ENCODE data around the gene CCDC39.

Gene CCDC39

DNA sequence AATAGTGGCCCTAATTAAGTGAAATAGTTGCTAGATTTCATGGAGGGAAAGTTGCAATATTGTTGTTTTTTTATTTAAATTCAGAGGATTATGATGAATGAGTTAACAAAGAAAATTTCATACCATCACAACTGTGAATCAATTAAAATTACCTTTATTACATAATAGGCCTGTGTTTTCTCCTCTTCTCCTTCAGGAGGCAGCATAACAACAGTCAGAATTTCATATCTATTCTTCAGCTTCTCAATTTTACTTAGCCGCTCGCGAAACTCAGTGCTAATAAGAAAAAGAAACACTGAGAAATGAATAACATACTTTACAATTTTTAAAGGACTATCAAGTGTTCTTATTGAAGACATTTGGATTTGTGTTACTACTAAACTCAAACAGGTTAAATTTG lies 48.0 kb downstream of the CCDC39 start:
- Histone ChIP-seq H4K20me1 (ENCODE audit: insufficient read depth) (no peaks in the 10 kb centered on the region), H2AFZ (ENCODE audit: low read depth) (no peak overlapping the region), H3K36me3 (ENCODE audit: insufficient read depth) (no peaks in the 10 kb centered on the region), H3K79me2 (ENCODE audit: insufficient read depth, low read depth) (no peaks in the 10 kb centered on the region), H3K4me3 (IDR thresholded peaks at IDR 0.05; ENCODE audit: insufficient read depth, low read depth, low read length) (no peak overlapping the region), H3K4me2 (no peak overlapping the region), H3K27ac (no peak overlapping the region), H3K27me3 (ENCODE audit: insufficient read depth, low read depth) (no peaks in the 10 kb centered on the region), H3K4me1 (ENCODE audit: low read depth, poor library complexity, severe bottlenecking) (peaks cover 3% of the 10 kb centered on the region), H3K9ac (no peak overlapping the region)
- TF ChIP-seq, protein P1, sequence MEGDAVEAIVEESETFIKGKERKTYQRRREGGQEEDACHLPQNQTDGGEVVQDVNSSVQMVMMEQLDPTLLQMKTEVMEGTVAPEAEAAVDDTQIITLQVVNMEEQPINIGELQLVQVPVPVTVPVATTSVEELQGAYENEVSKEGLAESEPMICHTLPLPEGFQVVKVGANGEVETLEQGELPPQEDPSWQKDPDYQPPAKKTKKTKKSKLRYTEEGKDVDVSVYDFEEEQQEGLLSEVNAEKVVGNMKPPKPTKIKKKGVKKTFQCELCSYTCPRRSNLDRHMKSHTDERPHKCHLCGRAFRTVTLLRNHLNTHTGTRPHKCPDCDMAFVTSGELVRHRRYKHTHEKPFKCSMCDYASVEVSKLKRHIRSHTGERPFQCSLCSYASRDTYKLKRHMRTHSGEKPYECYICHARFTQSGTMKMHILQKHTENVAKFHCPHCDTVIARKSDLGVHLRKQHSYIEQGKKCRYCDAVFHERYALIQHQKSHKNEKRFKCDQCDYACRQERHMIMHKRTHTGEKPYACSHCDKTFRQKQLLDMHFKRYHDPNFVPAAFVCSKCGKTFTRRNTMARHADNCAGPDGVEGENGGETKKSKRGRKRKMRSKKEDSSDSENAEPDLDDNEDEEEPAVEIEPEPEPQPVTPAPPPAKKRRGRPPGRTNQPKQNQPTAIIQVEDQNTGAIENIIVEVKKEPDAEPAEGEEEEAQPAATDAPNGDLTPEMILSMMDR (conservative IDR thresholded peaks at IDR 0.05; ENCODE audit: low read depth, low read length) = no peak; the same call in 1 of the 2 replicates

DNA sequence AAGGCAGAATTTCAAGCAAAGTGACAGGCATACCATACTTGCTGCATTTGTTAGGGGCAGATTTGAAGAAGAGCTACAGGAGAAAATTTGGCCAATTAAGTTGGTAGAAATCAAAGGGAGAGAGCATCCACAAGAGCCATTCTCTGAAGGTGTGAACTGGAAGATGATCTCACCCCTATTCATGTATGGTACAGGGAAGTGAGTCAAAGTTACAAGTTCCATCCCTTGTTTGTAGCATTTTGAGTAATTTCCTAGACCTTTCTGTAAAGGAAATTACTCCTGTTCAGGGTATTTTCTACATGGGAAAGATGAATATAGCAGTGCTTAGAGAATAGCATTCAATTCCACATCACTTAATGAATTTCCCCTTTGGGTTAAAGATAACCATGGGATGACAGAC lies 48.9 kb downstream of the CCDC39 start:
- no peak overlapping the region for H3K4me3 ChIP-seq (IDR thresholded peaks at IDR 0.05; ENCODE audit: insufficient read depth, low read depth, low read length)
- no peaks in the 10 kb centered on the region for H4K20me1 ChIP-seq (ENCODE audit: insufficient read depth)
- H3K4me2 ChIP-seq = no peak overlapping the region
- no peak overlapping the region for H3K27ac ChIP-seq
- H3K4me1 ChIP-seq (ENCODE audit: low read depth, poor library complexity, severe bottlenecking) = peaks cover 3% of the 10 kb centered on the region
- no peaks in the 10 kb centered on the region for H3K36me3 ChIP-seq (ENCODE audit: insufficient read depth)
- no peak overlapping the region for H3K9ac ChIP-seq
- TF ChIP-seq, protein P1 (conservative IDR thresholded peaks at IDR 0.05; ENCODE audit: low read depth, low read length) = no peak
- H3K79me2 ChIP-seq (ENCODE audit: insufficient read depth, low read depth) = no peaks in the 10 kb centered on the region
- H2AFZ ChIP-seq (ENCODE audit: low read depth) = no peak overlapping the region
- H3K27me3 ChIP-seq (ENCODE audit: insufficient read depth, low read depth) = no peaks in the 10 kb centered on the region

DNA sequence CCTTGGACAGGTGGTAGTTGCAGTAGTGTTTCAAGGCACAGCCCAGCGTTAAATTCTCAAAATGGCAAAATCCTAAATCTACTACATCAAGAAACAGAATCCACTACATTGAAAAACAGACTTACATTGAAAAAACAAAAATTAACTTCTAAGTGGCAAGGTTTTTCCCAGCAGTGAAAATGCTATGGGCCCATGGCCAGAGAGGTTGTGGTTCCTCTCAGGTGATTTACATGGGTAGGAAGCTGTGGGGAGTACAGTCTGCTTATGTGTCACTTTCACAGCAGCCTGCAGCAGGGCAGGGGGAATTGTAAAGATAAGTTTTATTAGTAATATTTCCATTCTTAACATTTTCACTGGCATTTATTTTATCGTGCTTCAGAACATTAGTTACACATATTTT lies 52.4 kb downstream of the CCDC39 start:
- H3K27me3 ChIP-seq (ENCODE audit: insufficient read depth, low read depth) = no peaks in the 10 kb centered on the region
- H3K4me1 ChIP-seq (ENCODE audit: low read depth, poor library complexity, severe bottlenecking) = peaks cover 13% of the 10 kb centered on the region
- H3K9ac ChIP-seq = no peak overlapping the region
- H3K4me2 ChIP-seq = no peak overlapping the region
- no peaks in the 10 kb centered on the region for H3K79me2 ChIP-seq (ENCODE audit: insufficient read depth, low read depth)
- H2AFZ ChIP-seq (ENCODE audit: low read depth) = no peak overlapping the region
- no peaks in the 10 kb centered on the region for H4K20me1 ChIP-seq (ENCODE audit: insufficient read depth)
- H3K4me3 ChIP-seq (IDR thresholded peaks at IDR 0.05; ENCODE audit: insufficient read depth, low read depth, low read length) = no peak overlapping the region
- H3K36me3 ChIP-seq (ENCODE audit: insufficient read depth) = no peaks in the 10 kb centered on the region
- H3K27ac ChIP-seq = no peak overlapping the region
- TF ChIP-seq, protein P1 (conservative IDR thresholded peaks at IDR 0.05; ENCODE audit: low read depth, low read length) = no peak

DNA sequence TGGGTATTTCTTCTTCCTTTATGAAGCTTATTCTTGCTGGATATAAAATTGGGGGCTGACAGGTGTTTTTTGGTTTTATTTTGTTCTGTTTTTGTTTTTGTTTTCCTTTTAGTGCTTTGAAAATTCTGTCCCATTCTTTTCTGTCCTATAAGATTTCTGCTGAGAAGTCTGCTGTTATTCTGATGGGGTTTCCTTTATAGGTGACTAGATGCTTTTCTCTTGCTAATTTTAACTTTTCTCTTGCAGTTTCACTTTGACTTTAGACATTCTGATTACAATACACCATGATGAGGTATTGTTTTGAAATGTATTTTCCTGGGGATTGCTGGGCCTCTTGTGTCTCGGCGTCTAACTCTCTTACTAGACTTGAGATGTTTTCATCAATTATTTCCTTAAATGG lies 54.6 kb downstream of the CCDC39 start:
- Histone ChIP-seq H3K27me3 (ENCODE audit: insufficient read depth, low read depth) (no peaks in the 10 kb centered on the region), H3K4me3 (IDR thresholded peaks at IDR 0.05; ENCODE audit: insufficient read depth, low read depth, low read length) (no peak overlapping the region), H3K9ac (no peak overlapping the region), H3K27ac (no peak overlapping the region), H3K4me2 (no peak overlapping the region), H4K20me1 (ENCODE audit: insufficient read depth) (no peaks in the 10 kb centered on the region), H3K36me3 (ENCODE audit: insufficient read depth) (no peaks in the 10 kb centered on the region), H3K79me2 (ENCODE audit: insufficient read depth, low read depth) (no peaks in the 10 kb centered on the region), H3K4me1 (ENCODE audit: low read depth, poor library complexity, severe bottlenecking) (peaks cover 13% of the 10 kb centered on the region), H2AFZ (ENCODE audit: low read depth) (no peak overlapping the region)
- TF ChIP-seq, protein P1 (conservative IDR thresholded peaks at IDR 0.05; ENCODE audit: low read depth, low read length) = no peak
